ENCODE data around the gene PURA.

PURA gene

DNA sequence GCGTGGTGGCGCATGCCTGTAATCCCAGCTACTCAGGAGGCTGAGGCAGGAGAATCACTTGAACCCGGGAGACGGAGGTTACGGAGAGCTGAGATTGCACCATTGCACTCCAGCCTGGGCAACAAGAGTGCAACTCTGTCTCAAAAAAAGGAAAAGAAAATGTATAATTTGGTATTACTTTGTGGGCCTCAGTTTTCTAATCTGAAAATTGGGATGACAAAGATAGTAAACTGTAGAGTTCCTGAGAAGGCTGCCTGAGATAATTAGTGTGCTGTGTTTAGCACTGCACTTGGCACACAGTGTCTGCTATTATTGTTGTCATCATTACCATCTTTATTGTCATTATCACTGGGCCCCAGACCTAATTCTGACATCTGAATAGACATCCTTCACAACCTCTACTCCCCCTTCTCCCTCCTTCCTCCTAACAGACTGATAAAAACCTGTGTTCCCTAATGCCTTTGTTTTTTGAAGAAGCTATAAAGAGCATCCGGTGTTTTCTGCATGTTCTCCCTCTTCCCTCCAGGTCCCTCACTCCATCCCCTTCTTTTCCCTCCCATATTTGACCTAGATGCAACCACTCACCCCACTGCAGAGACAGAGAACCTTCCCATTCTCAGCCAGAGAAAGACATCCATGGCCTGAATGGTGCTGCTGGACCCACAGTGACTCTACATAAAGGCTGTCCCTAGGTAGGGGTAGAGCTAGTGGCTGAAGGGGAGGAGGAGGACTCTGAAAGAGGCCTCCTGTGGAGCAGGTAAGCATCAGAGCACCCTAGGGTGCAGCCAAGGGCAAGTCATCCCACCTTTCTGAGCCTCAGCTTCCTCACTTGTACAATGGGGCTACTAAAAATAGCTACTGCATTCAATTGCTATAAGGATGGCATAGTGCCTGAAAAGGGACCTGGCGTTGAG is 45.4 kb downstream of the PURA start:
- DNase-seq = no peak

- no peak for DNase-seq
These were observed 48.4 kb downstream of the PURA start for GRCh38 chr5:140162275-140162674.

- no peak for DNase-seq
These were observed 48.9 kb downstream of the PURA start for GRCh38 chr5:140162781-140163180.

DNA sequence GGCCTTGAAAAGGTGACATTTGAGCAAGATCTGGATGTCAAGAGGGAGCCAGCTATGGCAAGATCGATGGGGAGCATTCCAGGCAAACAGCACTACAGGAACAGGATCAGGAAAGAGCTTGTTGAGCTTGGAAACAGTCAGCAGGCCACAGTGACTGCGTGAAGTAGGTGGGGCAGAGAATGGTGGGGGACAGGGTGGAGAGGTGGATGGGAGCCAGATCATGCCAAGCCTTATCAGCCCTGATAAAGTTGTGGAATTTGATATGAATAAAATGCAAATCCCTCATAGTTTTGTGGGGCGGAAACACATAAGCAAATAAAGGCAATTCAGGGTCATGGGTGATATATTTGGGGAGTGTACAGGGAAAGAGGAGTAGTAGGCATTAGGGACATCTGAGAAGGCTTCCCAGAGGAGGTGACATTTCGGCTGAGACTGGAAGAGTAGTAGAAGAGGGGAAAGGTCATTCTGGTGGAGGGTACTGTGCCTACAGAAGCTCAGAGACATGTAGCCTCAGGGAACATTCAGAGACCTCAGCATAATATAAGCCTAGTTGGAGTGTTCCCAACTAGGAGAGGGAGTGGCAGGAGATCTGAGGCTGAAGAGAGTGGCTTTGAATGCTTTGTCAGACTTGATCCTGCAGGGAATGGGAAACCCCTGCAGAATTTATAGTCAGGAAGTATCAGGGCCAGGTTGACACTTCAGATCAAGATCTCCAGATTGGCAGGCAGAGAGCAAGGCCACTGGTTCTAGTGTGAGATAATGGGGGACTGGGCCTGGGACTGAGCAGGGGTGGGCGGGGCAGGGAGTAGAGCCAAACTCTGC is 51.4 kb downstream of the PURA start:
- no peak for DNase-seq

GRCh38 chr5:140165923-140166270 is 52.0 kb downstream of the PURA start:
- DNase-seq = no peak

DNA sequence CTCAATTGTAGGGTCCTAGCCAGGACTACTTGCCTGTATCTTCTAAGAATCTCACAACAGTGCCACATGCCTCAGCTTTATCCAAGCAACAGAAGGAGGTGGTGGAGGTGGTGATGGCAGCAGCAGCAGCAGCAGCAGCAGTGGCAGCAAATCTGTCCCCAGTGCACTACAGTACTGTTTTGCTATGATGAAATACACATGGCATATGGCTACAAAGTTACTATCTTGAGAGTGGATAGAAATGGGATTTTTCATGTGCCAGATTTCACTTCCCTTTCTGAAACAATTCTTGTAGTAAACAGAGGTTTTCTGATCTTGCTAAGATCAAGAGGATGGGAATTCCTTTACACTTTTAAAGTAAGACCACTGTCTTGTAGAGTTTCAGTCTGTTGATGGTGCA is 53.0 kb downstream of the PURA start:
- no peak for DNase-seq

GRCh38 chr5:140168371-140168770 is 54.5 kb downstream of the PURA start:
- DNase-seq = no peak

DNA sequence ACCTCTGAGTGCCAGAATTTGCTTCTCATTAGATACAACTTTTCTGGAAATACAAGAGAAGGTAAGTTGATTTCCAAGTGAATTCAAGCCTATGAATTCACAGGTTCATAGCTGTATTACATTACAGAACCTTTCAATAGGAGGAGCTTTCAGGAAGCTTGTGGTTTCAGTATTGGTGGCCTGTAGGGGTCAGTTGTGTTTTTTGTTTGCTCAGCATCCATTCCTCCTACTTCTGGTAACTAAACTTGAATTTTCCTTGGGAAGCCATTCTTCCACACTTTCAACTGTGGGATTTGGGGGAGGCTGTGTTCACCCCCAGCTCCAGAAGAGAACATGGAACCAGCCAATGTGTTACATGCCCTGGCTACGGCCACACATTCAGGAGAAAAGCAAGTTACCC is 55.5 kb downstream of the PURA start:
- DNase-seq = no peak

- DNase-seq = no peak
These were observed 58.6 kb downstream of the PURA start for GRCh38 chr5:140172483-140172882.

- no peak for DNase-seq
These were observed 60.1 kb downstream of the PURA start for GRCh38 chr5:140174014-140174413.

GRCh38 chr5:140174465-140175366 is 60.8 kb downstream of the PURA start, which contains the start of gene CYSTM1:
Gene CYSTM1, plus strand, starts transcription at chr5:140175188. Its CDS starts 19,278 bp downstream, at chr5:140194466.
- no peak for DNase-seq
